HG03139 (cell line): ENCODE measurements around the gene YEATS4.
"Not testable (repeated sequence)": the region's sequence is repeated elsewhere in the genome, so short reads cannot be mapped to it uniquely, and the experiment has no call there.

ENCODE experiments used
- ATAC-seq: cut with Tn5 transposase; IDR thresholded peaks from one replicate; pipeline ENCODE4 v1.9.1; 2021; ENCODE audit not compliant: unreplicated experiment

The YEATS4 gene

GRCh38 chr12:69359531-69360347 lies at the start of gene YEATS4:
YEATS4 (plus strand) TSS chr12:69359743; CDS start chr12:69359973, 230 bp downstream.
- ATAC-seq = peak; percentile 83

DNA sequence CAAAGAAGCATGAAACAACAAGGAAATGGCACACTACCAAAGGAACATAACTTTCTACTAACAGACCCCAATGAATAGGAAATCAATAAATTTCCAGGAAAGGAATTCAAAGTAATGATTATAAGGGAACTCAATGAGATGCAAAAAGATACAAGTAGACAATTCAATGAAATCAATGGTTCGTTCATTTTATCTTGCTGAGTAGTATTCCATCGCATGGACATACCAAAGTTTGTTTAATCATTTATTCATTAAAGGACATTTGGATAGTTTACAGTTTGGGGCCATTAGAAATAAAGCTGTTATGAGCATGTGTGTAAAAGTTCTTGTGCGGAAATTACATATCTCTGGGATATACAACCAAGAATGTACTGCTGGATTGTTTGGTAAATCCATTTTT lies 46.3 kb upstream of the YEATS4 start:
- ATAC-seq = no peak

DNA sequence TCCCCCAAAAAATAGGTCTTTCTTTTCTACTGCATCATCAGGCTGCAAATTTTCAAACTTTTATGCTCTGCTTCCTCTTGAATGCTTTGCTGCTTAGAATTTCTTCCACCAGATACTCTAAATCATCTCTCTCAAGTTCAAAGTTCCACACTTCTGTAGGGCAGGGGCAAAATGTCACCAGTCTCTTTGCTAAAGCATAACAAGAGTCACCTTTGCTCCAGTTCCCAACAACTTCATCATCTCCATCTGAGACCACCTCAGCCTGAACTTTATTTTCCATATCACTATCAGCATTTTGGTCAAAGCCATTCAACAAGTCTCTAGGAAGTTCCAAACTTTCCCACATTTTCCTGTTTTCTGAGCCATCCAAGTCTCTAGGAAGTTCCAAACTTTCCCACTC lies 42.8 kb upstream of the YEATS4 start:
- ATAC-seq = not testable (repeated sequence)

DNA sequence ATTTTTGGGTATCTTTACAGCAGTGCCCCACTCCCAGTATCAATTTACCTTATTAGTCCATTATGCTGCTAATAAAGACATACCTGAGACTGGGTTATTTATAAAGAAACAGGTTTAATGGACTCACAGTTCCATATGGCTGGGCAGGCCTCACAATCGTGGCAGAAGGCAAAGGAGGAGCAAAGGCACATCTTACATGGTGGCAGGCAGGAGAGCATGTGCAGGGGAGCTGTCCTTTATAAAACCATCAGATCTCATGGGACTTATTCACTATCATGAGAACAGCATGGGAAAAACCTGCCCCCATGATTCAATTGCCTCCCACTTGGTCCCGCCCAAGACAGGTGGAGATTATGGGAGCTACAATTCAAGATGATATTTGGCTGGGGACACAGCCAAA lies 42.3 kb upstream of the YEATS4 start:
- ATAC-seq = not testable (repeated sequence)

DNA sequence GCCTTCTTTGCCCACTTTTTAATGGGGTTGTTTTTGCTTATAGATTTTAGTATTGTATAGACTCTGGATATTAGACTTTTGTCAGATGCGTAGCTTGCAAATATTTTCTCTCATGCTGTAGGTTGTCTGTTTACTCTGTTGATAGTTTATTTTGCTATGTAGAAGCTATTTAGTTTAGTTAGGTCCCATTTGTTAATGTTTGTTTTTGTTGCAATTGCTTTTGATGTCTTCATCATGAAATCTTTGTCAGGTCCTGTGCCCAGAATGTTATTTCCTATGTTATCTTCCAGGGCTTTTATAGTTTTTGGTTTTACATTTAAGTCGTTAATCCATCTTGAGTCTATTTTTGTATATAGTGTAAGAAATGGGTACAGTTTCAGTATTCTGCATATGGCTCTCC lies 41.3 kb upstream of the YEATS4 start:
- ATAC-seq = no peak

GRCh38 chr12:69321351-69321750 lies 38.2 kb upstream of the YEATS4 start:
- no peak for ATAC-seq

GRCh38 chr12:69324797-69325466 lies 34.6 kb upstream of the YEATS4 start:
- ATAC-seq = peak; percentile 85

DNA sequence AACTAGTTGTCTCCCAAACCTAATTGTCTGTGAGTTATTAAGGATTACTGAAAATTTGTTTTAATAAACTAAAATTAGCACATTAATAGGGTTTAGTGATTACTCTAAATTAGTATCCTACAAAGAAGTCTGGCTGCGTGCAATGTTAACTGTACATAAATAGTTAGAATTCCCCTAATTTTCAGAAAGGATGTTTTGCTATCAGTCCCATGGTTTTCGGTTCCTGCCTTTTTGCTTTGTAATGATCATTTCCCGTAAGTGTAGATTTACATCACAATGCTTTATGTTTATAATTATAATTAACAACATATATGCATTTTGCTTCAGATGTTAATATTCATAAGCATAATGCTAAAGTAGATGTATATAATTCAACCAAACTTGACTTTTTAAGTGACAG lies 31.1 kb upstream of the YEATS4 start:
- ATAC-seq = no peak

- no peak for ATAC-seq
Observed at GRCh38 chr12:69329669-69330428, 29.7 kb upstream of the YEATS4 start.

DNA sequence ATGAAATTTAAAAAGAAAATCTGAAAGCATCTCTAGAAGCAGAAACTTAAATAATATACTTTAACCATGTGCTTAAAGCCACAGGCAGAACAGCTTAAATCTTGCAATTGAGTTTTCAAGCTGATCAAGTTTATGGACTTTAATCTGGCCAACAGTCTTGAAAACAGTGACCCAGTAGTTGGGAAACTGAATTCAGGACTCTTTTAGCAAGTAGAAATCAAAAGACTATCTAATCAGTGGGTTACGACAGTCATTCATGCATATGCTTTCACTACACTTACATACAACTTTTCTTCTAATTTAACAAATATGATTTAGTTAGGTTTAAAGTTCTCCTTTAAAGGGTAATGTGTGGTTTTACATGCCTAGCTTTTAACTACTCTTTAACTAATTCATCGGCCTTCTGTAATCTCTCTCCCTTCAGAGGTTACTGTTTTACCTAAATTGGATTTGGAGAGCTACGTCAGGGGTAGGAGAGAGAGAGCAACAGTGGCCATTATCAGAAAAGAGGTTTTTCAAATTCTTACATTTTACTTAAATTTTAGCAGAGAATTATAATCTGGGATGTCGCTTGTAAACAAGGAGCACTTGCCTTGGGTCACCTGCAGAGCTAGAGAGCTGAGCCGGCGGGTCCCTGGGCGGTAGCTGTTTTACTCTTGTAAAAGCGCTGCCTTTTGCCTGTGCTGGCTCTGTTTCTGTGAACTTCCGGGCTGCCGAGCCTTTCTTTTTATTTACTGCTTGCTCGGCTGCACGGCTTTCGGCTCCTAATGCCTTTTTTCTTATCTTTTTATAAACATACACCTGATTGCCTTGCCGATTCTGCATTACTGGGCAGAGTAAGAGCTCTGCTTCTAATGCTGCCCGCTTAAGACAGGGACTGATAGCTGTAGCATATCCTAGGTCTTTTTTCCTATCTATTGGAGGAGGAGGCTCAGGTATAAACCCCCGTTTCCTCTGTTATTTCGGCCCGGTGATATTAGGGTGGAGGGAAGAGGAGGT lies 28.8 kb upstream of the YEATS4 start:
- ATAC-seq = peak; percentile 75

DNA sequence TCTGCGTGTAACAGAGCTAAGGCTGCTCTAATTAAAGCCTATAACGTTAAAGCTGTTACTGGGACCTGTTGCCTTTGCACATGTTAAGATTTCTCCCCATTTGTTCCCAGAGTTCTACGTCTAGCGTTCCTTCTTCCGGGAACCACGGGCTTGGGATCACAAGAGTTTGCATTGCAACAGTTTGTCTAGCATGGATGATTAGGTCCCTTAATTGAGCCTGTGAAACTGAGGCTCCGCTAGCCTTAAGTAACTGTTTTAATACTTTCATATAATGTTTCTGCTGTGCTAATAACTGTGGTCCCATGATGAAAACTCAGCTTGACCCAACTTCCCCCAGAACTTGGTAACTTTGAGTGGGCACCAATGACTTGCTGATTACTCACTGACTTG lies 28.0 kb upstream of the YEATS4 start:
- ATAC-seq = no peak

- no peak for ATAC-seq
Observed at GRCh38 chr12:69331909-69332684, 27.4 kb upstream of the YEATS4 start.

GRCh38 chr12:69332815-69333358 lies 26.7 kb upstream of the YEATS4 start:
- ATAC-seq = no peak

DNA sequence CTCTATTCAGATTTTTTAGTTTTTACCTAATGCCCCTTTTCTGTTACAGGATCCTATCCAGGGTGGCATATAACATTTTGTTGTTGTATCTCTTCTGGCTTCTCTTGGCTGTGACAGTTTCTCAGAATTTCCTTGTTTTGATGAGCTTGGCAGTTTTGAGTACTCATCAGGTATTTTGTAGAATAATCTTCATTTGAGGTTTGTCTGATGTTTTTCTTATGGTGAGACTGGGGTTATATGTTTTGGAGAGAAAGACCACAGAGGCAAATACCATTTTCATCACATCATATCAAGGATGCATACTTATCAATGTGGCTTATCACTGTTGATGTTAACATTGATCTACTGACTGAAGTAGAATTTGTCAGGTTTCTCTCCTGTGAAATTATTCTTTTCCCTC lies 25.4 kb upstream of the YEATS4 start:
- no peak for ATAC-seq

DNA sequence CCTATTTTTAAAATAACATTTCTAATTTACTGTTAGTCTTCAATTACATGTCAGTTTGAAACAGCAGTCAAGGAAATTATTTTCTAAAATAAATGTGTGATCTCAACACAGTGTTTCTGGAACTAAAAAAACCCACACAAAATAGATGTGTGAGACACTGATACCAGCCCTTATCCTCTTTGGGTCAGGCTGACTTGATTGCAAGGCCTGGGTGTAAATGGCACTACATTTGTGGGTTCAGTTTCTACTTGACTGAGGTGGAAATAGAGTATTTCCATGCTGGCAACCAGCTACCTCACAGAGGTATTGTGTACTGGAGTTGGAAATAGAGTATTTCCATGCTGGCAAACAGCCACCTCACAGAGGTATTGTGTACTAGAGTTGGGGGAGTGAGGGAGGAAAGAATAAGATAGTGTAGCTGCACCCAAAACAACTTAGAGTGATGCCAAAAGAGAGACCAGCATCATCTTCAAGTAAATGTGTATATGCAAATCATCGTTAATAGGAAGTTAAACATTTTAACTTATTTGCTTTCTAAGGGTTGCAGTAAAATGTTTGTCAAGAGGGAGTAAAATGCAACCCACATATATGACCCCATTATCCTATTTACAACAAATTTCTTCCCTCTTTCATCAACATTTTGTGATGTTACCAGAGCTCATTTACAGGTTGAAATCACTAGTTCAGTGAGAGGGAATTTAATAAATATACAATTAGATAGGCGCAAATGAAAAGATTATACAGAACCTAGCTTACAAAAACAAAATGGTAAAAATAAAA lies 22.0 kb upstream of the YEATS4 start:
- ATAC-seq = no peak

DNA sequence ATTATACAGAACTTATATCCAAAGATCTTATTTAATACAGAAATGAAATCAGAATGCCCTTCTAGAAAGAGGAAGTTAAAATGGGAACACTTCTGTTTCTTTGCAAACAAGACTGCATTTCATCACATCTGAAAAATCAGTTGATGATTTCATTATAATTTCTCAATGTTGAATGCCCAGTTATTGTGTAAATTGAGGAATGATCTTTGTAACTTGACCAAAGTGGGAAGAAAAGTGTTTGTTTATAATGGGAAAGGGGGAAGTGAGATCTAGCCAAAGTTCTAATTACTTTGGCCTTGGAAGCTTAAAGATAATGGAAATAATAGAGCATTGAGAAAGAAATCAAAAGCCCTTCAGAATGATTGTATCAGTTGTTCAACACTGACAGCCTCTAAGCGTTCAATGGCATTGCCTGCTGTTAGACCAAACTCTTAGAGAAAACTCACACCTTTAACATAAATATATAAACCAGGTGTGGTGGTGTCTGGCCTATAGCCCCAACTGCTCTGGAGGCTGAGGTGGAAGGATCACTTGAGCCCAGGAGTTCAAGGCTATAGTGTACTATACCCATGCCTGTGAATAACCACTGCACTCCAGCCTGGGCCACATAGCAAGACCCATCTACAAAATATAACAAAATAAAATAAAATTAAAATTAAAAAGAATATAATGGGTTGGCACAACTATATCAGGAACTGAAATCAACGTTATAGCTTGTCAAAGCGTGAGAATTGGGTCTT lies 21.3 kb upstream of the YEATS4 start:
- no peak for ATAC-seq

GRCh38 chr12:69338936-69339335 lies 20.6 kb upstream of the YEATS4 start:
- ATAC-seq = no peak

- no peak for ATAC-seq
Observed at GRCh38 chr12:69339999-69340398, 19.5 kb upstream of the YEATS4 start.
